ENCODE data around the gene ALDH1L1. TPM values are rescaled to one million over a fixed set of nuclear protein-coding genes. Genes with fewer than 3 reads are reported as not detected.

ALDH1L1 gene
- total and polyA plus RNA-seq, 2 of the 8 experiments (the other 6 are each of a cell fraction or from before 2014, with no cell fraction given): 0.98 to 1.6 TPM

GRCh38 chr3:126207166-126207565 lies 26.8 kb upstream of the ALDH1L1 start:
- Histone ChIP-seq H2BK120ac (replicated peaks; ENCODE audit: low read depth, low read length) (no peak overlapping the region), H3K79me2 (ENCODE audit: control insufficient read depth in 1 of 2, insufficient read depth in 2 of 2, low read length in 2 of 2) (no peaks in the 10 kb centered on the region), H3K79me1 (ENCODE audit: low read depth, low read length) (no peaks in the 10 kb centered on the region), H3K56ac (replicated peaks; ENCODE audit: insufficient read length, low read depth, low read length) (no peak overlapping the region), H2BK12ac (ENCODE audit: low read depth, low read length) (no peak overlapping the region), H3K36me3 (ENCODE audit: control insufficient read depth in 2 of 4, insufficient read depth in 4 of 4, low read length in 3 of 4) (no peaks in the 10 kb centered on the region), H3K4ac (replicated peaks; ENCODE audit: insufficient read length, low read depth, low read length) (no peak overlapping the region), H3K23ac (ENCODE audit: insufficient read length) (no peak overlapping the region), H3K27me3 (replicated peaks in 1 of 4; ENCODE audit: control insufficient read depth in 3 of 4, extremely low read depth in 1 of 4, insufficient read depth in 3 of 4, low read length in 3 of 4) (peaks cover 0 to 3% (median 0%) of the 10 kb centered on the region in 4 experiments; a peak in 2 of 7 replicates), H3K18ac (ENCODE audit: extremely low read depth, low read length) (no peak overlapping the region), H2BK20ac (ENCODE audit: low read length) (no peak overlapping the region), H2BK5ac (ENCODE audit: low read depth, low read length) (no peak overlapping the region), H3K9me3 (ENCODE audit: insufficient read depth in 2 of 2, low read depth in 1 of 2, low read length in 1 of 2) (no peaks in the 10 kb centered on the region), H3K4me1 (replicated peaks in 1 of 4; ENCODE audit: control insufficient read depth in 3 of 4, insufficient read depth in 4 of 4, low read length in 3 of 4) (no peaks in the 10 kb centered on the region; a peak in 2 of 7 replicates), H4K20me1 (replicated peaks in 1 of 2; ENCODE audit: control insufficient read depth in 1 of 2, insufficient read depth in 2 of 2, low read length in 2 of 2) (no peaks in the 10 kb centered on the region), H3K27ac (ENCODE audit: low read depth, low read length) (no peak overlapping the region), H3K9ac (replicated peaks in 1 of 4; ENCODE audit: extremely low read depth in 1 of 4, low read depth in 3 of 4, low read length in 3 of 4) (no peak overlapping the region), H4K91ac (replicated peaks; ENCODE audit: insufficient read length, low read length) (no peak overlapping the region), H3K14ac (ENCODE audit: insufficient read length) (no peak overlapping the region), H2AK5ac (ENCODE audit: low read depth, low read length) (no peak overlapping the region), H4K8ac (ENCODE audit: extremely low read depth, insufficient read depth, low read length) (peak overlapping the region; percentile 64; the same call in 1 of the 2 replicates), H2BK15ac (ENCODE audit: low read length) (no peak overlapping the region), H3K4me2 (ENCODE audit: insufficient read depth in 1 of 2, low read depth in 2 of 2, low read length in 2 of 2) (no peak overlapping the region), H3K4me3 (ENCODE audit: extremely low read depth in 1 of 4, insufficient read depth in 2 of 4, low read depth in 3 of 4, low read length in 4 of 4) (no peak overlapping the region), H3K23me2 (ENCODE audit: low read depth, low read length) (peaks cover 2% of the 10 kb centered on the region; the same call in 1 of the 2 replicates), H2AFZ (ENCODE audit: low read length) (no peak overlapping the region), H4K5ac (ENCODE audit: insufficient read length, low read depth, low read length) (no peak overlapping the region)
- WGBS, 2 experiments (ENCODE audit: extremely low coverage in 1 of 2, insufficient coverage in 1 of 2, insufficient read length in 1 of 2, insufficient replicate concordance in 2 of 2, low coverage in 1 of 2, low lambda C conversion rate in 2 of 2, missing lambda C conversion rate in 1 of 2): 95% methylated on average over 5 of the region's 5 CpGs; no CpG with 5 or more reads in 1 of the 2 experiments
- CTCF ChIA-PET (ENCODE audit: partially characterized antibody): interaction anchor here (4.0 to 4.7 kb wide), 2 partner anchors 9 to 74 kb away, joined by 19 to 39 read pairs; no protein-coding TSS in a partner anchor
- POLR2A ChIA-PET (ENCODE audit: partially characterized antibody): no interaction called here
- no peak for DNase-seq (ENCODE audit: low read depth in 1 of 2, low spot score in 2 of 2)
- FAIRE-seq: no peak
- TF ChIP-seq JUND (IDR thresholded peaks at IDR 0.05; ENCODE audit: low read length) (no peak), NRF1 (IDR thresholded peaks at IDR 0.05; ENCODE audit: low read depth, low read length) (no peak), CEBPB (IDR thresholded peaks at IDR 0.05; ENCODE audit: low read depth, low read length) (no peak), RAD21 (IDR thresholded peaks at IDR 0.05 in 1 of 2, conservative IDR thresholded peaks at IDR 0.05 in 1 of 2; ENCODE audit: low read depth in 2 of 2, low read length in 2 of 2) (no peak), CREB1 (IDR thresholded peaks at IDR 0.05) (no peak), NANOG (IDR thresholded peaks at IDR 0.05; ENCODE audit: insufficient read depth, low read depth, low read length, poor library complexity, severe bottlenecking) (no peak), SIN3A (conservative IDR thresholded peaks at IDR 0.05 in 1 of 2, IDR thresholded peaks at IDR 0.05 in 1 of 2; ENCODE audit: low read depth in 1 of 2, low read length in 2 of 2) (no peak), CBX5 (IDR thresholded peaks at IDR 0.05; ENCODE audit: low read depth, low read length) (no peak), HDAC2 (IDR thresholded peaks at IDR 0.05; ENCODE audit: borderline replicate concordance in 1 of 2, low read depth in 2 of 2, low read length in 2 of 2) (no peak), USF2 (IDR thresholded peaks at IDR 0.05; ENCODE audit: low read length) (no peak), PHF8 (conservative IDR thresholded peaks at IDR 0.05; ENCODE audit: low read depth, low read length) (no peak), GABPA (IDR thresholded peaks at IDR 0.05; ENCODE audit: borderline replicate concordance, insufficient read depth, low read length) (no peak)
